Fibroblast of pulmonary artery (primary cell): Measurements from ENCODE around the gene SMCO1.
A peak's percentile ranks its signal among the peaks of the same experiment; 100 is the strongest.
"Not testable (repeated sequence)": the region's sequence is repeated elsewhere in the genome, so short reads cannot be mapped to it uniquely, and the experiment has no call there.

Experiments used
- DNase-seq: peaks from one replicate; pipeline ENCODE4 v3.0.0-alpha.2; 2010; ENCODE audit warnings: low read depth
- H3K4me3 ChIP-seq: replicated peaks from 2 replicates; pipeline ENCODE4 v1.5.1; 2011; ENCODE audit warnings: low read depth, mild to moderate bottlenecking, control low read depth, low read length, moderate library complexity
- CTCF ChIP-seq: IDR thresholded peaks from 2 replicates; pipeline ENCODE4 v1.5.1; 2011; ENCODE audit warnings: mild to moderate bottlenecking, control low read depth, low read length, inconsistent platforms; ENCODE audit errors: missing control alignments

Gene SMCO1

GRCh38 chr3:196506687-196507086, 8.5 kb downstream of the SMCO1 start:
- H3K4me3 ChIP-seq, result no peak overlapping the region
- no peak for DNase-seq
- TF ChIP-seq CTCF, result no peak

GRCh38 chr3:196504556-196504955, 10.6 kb downstream of the SMCO1 start:
- H3K4me3 ChIP-seq, result no peak overlapping the region
- no peak for DNase-seq
- TF ChIP-seq CTCF, result no peak

GRCh38 chr3:196504077-196504398, 11.1 kb downstream of the SMCO1 start:
- peak overlapping the region; percentile 98 for H3K4me3 ChIP-seq
- not testable (repeated sequence) for DNase-seq

GRCh38 chr3:196503196-196504076, 11.7 kb downstream of the SMCO1 start, which contains the start of gene RNF168:
Gene RNF168 (minus strand): TSS chr3:196503768. CDS start chr3:196503173, 595 bp downstream.
- no peak for TF ChIP-seq CTCF
- peak; percentile 96 for DNase-seq
- H3K4me3 ChIP-seq, result peak within 1 kb of the TSS; percentile 98

GRCh38 chr3:196502775-196503195, 12.4 kb downstream of the SMCO1 start:
- peak overlapping the region; percentile 98 for H3K4me3 ChIP-seq
- TF ChIP-seq CTCF, result no peak
- DNase-seq, result peak; percentile 90

GRCh38 chr3:196501316-196502044, 13.7 kb downstream of the SMCO1 start:
- DNase-seq, result peak; percentile 34
- no peak for TF ChIP-seq CTCF
- peak overlapping the region; percentile 98 for H3K4me3 ChIP-seq

GRCh38 chr3:196499807-196500524, 15.2 kb downstream of the SMCO1 start:
- TF ChIP-seq CTCF, result no peak
- no peak for DNase-seq
- H3K4me3 ChIP-seq, result peak overlapping the region; percentile 52
